Activated CD8-positive, alpha-beta memory T cell treated with anti-CD3 and anti-CD28 coated beads for 36 hours (primary cell): ENCODE data around the gene MED28. TPM values are rescaled to one million over a fixed set of nuclear protein-coding genes. Genes with fewer than 3 reads are reported as not detected.
"Not testable (repeated sequence)": the region's sequence is repeated elsewhere in the genome, so short reads cannot be mapped to it uniquely, and the experiment has no call there.

Experiments used
- CTCF ChIA-PET: fragments of 350-600 bp; sonication (Branson Sonifier 250); formaldehyde crosslinking; loops from one replicate; lab custom pipeline; 2021; ENCODE audit warnings: antibody characterized with exemption; lab: Charles Lee
- POLR2A ChIA-PET: fragments of 350-600 bp; sonication (Branson Sonifier 250); formaldehyde crosslinking; loops from one replicate; lab custom pipeline; 2021; ENCODE audit warnings: antibody characterized with exemption; lab: Charles Lee
- total RNA-seq, 2 experiments: library from RNA; stranded (reverse); gene quantifications; one replicate each; pipeline ENCODE4 v1.2.3, GENCODE V29; 2021

Gene MED28, protein sequence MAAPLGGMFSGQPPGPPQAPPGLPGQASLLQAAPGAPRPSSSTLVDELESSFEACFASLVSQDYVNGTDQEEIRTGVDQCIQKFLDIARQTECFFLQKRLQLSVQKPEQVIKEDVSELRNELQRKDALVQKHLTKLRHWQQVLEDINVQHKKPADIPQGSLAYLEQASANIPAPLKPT
- 10 to 100 TPM; 58.6 to 58.7 TPM for total RNA-seq

DNA sequence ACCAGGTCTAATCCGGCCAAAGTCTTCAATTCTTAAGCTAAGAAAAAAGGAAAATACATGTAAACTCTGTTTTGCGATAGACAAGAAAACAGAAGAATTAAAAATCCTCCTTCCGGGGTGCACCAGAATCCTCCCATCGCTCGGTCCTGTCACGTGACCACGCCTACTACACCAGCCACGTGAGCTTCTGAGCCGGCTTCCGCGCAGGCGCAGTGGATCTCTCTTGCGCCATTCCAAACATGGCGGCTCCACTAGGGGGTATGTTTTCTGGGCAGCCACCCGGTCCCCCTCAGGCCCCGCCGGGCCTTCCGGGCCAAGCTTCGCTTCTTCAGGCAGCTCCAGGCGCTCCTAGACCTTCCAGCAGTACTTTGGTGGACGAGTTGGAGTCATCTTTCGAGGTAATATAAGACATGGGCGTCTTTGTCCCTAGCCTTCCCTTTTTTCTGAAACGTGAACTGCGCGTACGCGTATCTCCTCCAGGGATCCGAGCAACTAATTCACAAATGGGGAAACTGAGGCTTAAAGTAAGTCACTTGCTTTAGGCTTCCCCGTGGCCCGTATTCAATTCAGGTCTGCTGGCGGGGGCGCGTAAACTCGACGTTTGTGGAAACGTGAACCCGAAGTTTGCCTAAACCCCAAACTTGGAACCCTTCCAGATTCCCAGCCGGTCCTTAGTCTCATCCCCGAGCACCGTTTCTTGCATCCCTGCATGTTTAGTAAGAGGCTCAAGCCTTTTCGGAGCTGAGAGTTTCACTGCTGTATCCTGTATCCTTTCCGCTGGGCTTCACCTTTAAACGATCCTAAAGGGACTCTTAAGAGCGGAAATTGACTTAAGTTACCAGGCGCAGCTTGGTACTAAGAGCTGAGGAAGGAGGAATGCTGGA lies at the start of gene MED28:
TSS of gene MED28 (plus strand) at position 226 of the 884 bp plus-strand sequence. CDS start at position 240, 14 bp downstream.
- ChIA-PET CTCF (interaction anchor here (0.8 to 2.1 kb wide), 5 partner anchors 21 to 196 kb away, joined by 3 to 6 read pairs (median 3); partner anchors contain the start of genes DCAF16 and NCAPG), POLR2A (interaction anchor here (0.5 to 1.4 kb wide), 6 partner anchors 29 to 210 kb away, joined by 3 to 6 read pairs (median 3); partner anchors contain the start of genes DCAF16 and NCAPG)

DNA sequence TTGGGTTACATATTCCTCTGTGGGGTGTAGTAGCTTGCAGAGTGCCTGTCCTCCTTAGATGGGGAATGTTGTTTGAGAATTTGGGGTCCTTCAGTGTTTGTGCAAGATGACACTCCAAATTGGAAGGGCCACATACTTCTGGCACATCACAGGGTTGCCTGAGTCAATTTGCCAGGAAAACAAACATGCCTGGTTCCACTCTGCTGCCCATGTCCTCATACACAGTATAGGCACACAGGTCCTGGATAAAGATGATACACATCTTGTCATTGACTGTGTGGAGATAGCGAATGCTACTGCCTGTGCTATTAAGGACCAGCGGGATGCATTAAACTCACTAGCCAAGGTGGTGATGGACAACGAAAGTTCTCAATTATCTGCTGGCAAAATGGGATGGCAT lies 48.6 kb upstream of the MED28 start:
- POLR2A ChIA-PET, result no interaction called here
- CTCF ChIA-PET, result no interaction called here

DNA sequence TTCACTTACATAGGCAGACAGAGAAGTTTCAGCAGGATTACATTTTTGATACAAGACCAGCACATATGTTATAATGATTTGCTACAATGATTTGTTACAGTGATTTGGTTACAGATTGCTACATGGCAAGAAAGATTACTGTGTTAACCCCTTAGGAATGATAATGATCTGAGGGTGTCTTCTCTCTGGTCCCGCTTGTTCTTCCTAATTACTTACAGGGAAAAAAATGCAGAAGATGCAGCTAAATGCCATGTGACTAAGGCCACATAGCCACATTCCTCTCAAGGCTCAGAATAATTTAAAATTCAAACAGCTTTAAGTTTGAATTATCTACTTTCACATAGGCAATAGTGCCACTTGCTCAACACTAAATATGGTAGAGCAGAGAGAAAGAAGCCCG lies 47.2 kb upstream of the MED28 start:
- POLR2A ChIA-PET, result no interaction called here

DNA sequence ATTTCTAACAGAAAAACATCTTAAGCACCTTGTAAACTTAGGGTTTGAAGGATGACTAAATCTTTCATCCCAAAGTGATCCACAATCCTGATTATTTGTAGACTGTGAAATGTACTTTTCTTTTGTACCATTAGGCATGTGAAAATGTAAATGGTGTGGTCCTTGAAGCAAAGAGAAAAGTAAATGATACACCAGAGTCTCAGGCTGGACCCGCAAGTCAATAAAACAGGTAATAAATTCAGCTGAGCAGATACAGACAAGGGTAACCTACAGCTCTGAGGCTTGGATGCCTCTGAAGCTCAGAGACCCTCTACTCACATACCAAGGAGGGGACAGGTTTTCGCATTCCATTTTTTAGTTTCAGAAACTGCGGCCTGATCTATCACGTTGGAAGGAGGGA lies 40.2 kb upstream of the MED28 start:
- ChIA-PET POLR2A (no interaction called here), CTCF (interaction anchor here (1.6 kb wide), 1 partner anchor 25 kb away, joined by 3 read pairs; no protein-coding TSS in a partner anchor)

More for the DNA sequence above, 47.2 kb upstream of the MED28 start:
- CTCF ChIA-PET, result no interaction called here

DNA sequence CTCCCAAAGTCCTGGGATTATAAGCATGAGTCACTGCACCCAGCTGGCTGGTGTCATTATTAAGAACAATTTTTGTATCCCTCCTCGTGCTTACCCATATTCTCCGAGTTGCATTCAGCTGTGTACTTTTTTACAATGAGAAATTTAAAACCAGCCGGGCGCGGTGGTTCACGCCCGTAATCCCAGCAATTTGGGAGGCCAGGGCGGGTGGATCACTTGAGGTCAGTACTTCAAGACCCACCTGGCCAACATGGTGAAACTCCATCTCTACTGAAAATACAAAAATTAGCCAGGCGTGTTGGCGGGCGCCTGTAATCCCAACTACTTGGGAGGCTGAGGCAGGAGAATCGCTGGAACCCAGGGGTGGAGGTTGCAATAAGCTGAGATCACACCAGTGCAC lies 39.3 kb upstream of the MED28 start:
- CTCF ChIA-PET, result interaction anchor here (0.5 to 1.5 kb wide), 2 partner anchors 26 to 36 kb away, joined by 3 read pairs; no protein-coding TSS in a partner anchor
- POLR2A ChIA-PET, result not testable (repeated sequence)

DNA sequence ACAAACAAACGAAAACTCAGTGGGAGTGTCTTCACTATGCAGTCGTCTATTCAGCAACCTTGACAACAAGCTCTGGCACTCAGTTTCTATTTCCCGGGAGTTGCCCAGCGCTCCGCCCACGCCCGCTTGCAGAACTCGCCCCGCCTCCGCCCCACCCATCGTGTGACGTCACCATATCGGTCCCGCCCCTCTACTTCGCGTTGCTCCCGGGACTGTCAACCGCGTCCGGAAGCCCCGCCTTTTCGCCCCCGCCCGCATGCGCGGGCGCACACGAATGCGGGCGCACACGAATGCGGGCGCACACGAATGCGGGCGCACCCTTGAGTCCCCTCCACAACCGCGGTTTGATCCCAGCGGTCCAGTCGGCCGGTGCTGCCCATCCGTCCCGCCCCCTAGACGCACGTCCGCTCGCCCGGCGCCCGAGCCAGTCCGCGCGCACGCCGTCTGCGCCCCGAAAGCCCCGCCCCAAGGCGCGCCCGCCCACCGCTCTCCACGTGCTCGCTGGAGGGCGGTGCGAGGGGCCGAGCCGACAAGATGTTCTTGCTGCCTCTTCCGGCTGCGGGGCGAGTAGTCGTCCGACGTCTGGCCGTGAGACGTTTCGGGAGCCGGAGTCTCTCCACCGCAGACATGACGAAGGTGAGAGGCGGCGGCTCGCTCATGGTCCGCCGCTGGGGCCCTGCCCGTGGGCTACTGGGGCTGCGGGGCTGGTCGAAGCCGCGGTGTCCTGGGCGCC lies 37.3 kb upstream of the MED28 start, which contains the start of gene LAP3:
TSS of gene LAP3 (plus strand) at position 267 of the 733 bp plus-strand sequence. CDS start at position 535, 268 bp downstream.
- POLR2A ChIA-PET, result interaction anchor here (0.8 to 1.0 kb wide), 3 partner anchors 16 to 233 kb away, joined by 4 to 16 read pairs (median 5); partner anchors contain the start of genes DCAF16 and NCAPG
- CTCF ChIA-PET, result interaction anchor here (1.6 kb wide), 1 partner anchor 28 kb away, joined by 8 read pairs; no protein-coding TSS in a partner anchor

DNA sequence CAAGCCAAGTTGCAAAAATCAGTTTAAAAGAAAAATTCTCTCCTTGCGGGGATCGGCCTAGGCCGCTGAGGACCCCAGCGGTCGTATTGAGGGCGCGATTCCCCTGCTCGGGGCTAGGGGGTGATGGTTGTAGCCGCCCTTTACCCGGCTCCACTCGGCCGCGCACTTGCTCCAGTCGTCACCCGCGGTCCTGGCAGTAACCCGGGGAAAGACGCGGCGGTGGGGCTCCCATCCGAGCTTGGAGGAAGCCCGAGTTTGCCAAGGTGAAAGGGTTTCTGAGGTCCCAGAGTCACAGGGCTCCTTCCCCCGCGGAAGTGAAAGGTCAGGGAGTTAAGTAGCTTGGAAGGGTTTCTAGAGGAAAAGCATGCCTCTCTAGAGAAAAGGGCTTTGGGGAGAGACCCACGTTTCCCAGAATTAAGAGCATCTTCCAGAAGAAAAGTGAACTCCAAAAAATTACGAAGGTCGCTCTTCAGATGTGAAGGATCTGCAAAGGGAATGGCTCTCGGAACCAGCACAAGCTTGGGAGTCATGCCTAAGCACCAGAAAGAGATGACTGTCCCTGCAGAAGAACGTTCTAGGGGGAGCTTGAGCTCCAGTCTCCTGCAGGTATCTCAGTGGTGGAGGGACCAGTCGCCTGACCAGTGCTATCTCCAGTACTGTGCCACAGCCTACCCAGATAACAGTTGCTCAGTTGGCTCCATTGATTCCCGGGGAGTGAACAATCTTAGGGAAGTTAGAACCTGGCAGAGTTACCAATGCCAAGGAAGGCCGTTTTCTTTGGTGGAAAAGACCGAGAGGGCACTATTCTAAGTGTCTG lies 36.6 kb upstream of the MED28 start:
- ChIA-PET POLR2A (interaction anchor here (0.6 to 1.3 kb wide), 3 partner anchors 26 to 37 kb away, joined by 3 to 13 read pairs (median 5); partner anchors contain the start of gene MED28), CTCF (interaction anchor here (0.8 to 1.6 kb wide), 2 partner anchors 29 to 37 kb away, joined by 3 to 8 read pairs; partner anchors contain the start of gene MED28)

DNA sequence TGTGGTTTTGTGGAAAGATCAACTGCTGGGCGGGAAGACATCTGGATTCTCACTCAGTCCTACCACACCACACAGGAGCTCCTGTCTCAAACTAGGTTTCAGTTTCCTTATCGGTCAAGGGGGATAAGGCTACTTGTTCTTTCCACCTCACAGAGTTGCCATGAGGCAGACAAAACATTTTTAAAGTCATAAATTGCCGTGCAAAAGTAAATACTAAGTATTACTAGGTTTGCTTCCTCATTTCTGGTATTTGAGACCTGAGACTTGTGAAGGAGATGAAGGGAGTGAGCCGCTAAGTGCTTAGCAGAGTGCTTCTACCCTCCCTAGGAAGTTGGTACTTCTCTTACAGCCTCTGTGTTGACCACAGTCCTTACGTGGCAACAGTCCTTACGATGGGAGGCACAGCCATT lies 36.0 kb upstream of the MED28 start:
- ChIA-PET CTCF (interaction anchor here (0.8 to 1.6 kb wide), 2 partner anchors 29 to 36 kb away, joined by 3 to 8 read pairs; partner anchors contain the start of gene MED28), POLR2A (interaction anchor here (0.6 to 1.3 kb wide), 3 partner anchors 26 to 36 kb away, joined by 3 to 13 read pairs (median 5); partner anchors contain the start of gene MED28)

DNA sequence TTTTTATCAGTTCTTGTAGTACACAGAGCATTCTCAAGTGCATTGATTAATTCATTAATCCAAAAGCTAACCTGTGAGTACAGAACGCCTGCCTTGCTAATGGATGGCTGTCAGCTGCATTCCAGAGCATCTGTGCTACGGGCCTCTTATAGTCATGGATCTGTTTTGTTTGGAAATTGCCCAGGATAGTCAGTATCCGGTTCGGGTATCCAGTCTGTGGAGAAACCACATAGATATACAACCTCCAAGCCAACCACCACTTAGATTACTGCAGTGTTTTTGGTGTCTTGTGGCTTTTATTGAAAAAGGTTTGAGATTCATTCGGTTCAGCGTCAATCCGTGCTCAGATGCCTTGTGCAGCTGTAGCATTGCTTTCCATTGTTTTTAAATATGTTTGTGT lies 33.5 kb upstream of the MED28 start:
- CTCF ChIA-PET, result no interaction called here
- POLR2A ChIA-PET, result no interaction called here

DNA sequence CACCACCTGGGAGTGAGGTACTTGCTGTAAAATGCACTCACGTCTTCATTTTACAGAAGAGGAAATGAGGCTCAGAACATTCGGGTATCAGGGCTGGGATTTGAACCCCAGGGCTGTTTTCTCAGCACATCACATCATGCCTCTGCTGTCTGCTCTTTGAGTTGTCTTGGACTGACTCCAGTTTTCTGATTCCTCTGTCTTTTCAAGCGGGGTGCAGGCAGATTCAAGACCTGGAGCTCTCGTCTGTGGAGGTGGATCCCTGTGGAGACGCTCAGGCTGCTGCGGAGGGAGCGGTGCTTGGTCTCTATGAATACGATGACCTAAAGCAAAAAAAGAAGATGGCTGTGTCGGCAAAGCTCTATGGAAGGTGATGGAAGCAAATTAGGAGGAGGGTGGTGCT lies 31.2 kb upstream of the MED28 start:
- POLR2A ChIA-PET, result no interaction called here
- CTCF ChIA-PET, result no interaction called here

DNA sequence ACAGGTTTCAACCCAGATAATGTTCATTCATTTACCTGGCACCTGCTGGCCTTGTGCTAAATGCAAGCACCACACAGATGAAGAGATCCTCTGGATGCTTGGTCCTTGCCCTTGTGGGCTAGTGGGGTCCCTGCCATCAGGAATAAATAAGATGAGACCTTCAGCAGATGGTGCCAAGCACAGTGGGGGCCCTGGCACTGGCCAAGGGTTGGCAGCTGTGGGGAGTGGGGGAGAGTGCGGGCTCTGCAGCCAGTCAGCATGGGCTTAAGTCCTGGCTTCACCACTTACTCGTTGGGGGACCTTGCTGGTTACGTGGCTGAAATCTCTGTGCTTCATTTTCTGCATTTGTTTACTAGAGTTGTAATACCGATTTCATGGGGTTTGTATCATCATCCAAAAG lies 30.5 kb upstream of the MED28 start:
- POLR2A ChIA-PET, result no interaction called here
- CTCF ChIA-PET, result no interaction called here

DNA sequence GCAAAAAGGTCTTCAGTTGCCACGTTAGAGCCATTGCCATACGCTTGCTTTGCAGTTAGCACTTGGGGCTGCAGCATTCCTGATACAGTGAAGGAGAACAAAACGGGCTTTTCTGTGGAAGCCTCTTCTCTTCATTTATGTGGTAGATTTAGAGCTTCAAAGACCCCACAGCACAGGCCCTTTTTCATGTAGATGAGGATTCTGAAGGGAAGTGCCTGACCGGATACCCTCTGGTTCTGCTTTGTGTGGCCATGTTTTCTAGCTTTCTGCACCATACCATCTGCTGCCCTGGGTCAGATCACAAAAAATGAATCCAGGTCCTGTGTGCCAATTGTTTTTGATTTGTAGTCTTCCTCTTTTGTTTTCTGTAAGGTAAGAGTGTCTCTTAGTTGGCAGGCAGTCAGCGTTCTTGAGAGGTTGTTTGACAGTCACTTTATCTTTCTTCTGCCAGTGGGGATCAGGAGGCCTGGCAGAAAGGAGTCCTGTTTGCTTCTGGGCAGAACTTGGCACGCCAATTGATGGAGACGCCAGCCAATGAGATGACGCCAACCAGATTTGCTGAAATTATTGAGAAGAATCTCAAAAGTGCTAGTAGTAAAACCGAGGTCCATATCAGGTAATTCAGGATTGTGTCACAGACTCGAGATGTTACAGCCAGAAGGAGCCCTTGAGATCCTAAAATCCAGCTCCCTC lies 29.8 kb upstream of the MED28 start:
- ChIA-PET POLR2A (interaction anchor here (0.7 kb wide), 1 partner anchor 29 kb away, joined by 3 read pairs; the partner anchor contains the start of gene MED28), CTCF (no interaction called here)

DNA sequence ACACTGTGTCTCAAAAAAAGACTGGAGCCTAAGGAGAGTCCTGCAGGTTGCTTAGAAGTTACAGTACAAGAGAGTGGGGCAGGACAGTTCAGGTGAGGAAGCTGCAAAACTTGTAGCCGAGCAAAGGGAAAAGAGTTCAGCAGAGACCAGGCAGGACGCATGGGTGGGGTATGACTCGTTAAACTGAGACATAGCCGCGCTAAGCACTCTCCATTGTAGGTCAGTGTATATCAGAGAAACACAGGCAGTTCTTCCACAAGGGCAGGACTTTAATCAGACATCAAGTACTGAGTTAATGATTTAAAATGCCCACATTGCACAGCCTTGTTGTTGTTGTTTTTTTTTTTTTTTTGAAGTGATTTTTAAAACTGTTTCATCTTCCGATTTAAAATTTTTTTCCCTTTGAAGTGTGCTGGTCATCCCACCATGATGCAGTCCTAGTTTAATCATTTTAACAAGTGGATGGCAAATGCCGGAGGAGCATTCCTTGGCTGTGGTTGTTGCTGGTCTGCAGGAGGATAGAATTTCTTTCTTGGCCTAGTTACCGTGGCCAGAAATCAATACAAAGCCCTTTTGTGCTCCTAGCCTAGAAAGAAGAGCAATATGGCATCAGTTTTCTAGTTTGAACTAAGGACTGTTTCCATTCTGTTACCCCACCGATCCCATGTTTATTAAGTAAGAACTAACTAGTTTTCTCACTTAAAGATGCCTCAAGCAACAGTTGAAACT lies 27.2 kb upstream of the MED28 start:
- ChIA-PET CTCF (interaction anchor here (0.7 kb wide), 1 partner anchor 220 kb away, joined by 3 read pairs; no protein-coding TSS in a partner anchor), POLR2A (interaction anchor here (0.7 kb wide), 1 partner anchor 30 kb away, joined by 4 read pairs; no protein-coding TSS in a partner anchor)

DNA sequence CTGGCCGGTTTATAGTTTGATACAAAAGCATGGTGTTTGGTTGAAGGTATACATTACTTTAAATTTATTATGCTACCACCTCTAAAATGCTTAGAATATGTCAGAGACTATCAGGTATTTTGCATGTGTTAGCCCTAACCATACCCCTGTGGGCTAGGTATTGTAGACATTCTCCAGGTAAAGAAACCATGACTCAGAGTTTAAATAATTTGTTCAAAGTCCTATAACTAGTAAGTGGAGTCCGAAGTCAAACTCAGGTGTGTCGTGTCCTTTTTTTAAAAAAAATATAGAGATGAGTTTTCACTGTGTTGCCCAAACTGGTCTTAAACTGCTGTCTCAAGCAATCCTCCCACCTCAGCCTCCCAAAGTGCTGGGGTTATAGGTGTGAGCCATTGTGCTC lies 25.1 kb upstream of the MED28 start:
- ChIA-PET CTCF (no interaction called here), POLR2A (no interaction called here)

DNA sequence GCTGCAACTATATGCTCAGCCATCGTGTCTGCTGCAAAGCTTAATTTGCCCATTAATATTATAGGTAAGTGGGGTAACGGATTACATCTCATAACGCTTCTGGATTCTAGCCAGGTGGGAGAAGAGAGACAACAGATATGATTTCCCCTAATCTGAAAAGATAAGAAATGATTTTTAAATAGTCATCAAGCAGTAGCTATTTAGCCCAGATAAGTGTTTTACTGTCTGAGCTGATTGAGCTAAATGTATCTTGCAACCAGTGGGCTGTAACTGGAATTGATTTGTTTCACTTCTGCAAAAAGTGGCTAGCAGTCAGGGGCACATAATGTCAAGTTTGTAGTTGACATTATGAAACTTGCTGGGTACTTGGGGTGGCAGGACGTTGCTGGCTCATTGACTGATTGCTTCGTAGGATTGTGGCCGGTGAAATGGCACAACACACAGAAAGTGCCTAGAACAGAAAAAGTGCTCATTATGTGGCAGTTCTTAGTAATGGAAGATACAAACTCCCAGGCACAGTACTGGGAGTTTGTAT lies 18.9 kb upstream of the MED28 start:
- ChIA-PET POLR2A (interaction anchor here (1.2 kb wide), 1 partner anchor 56 kb away, joined by 5 read pairs; no protein-coding TSS in a partner anchor), CTCF (no interaction called here)

DNA sequence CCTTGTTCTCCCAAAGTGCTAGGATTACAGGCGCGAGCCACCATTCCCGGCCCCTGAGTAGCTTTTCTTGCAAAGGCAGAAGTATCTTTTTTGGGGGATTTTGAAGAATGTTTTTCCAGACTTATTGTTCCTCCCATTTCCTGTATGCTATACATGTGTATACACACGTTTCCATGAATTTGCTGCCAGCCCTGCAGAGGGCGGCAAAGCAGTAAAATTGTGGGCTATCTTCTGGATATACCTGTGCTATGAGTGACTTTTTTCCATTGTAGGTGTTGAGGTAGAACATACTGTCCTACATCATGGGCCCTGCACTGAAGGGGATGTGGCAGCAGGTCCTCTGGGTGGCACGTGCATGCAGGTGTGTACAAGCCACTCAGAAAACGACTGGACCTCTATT lies 16.9 kb upstream of the MED28 start:
- CTCF ChIA-PET, result interaction anchor here (1.2 kb wide), 1 partner anchor 39 kb away, joined by 3 read pairs; no protein-coding TSS in a partner anchor

More for the DNA sequence above, 16.9 kb upstream of the MED28 start:
- POLR2A ChIA-PET, result no interaction called here
